Esophagus muscularis mucosa (tissue), 4 donors: ENCODE results near the gene ANO10.

Experiments used
- CTCF ChIP-seq, 3 experiments: fragments of 200-600 bp in 2 of 3; fragments of 450-650 bp in 1 of 3; sonication (generic) in 2 of 3; IDR thresholded peaks; one replicate each; pipeline ENCODE4 v1.5.1; 2017 to 2019; ENCODE audit warnings: antibody characterized with exemption in 3 of 3, mild to moderate bottlenecking in 2 of 3, moderate library complexity in 1 of 3
- EP300 ChIP-seq: sonication (generic); formaldehyde crosslinking; IDR thresholded peaks from one replicate; pipeline ENCODE4 v1.6.1; 2017; ENCODE audit warnings: antibody characterized with exemption
- POLR2A ChIP-seq: fragments of 450-650 bp; IDR thresholded peaks from one replicate; pipeline ENCODE4 v1.6.1; 2017; ENCODE audit warnings: antibody characterized with exemption, moderate library complexity, mild to moderate bottlenecking, low read depth

GRCh38 chr3:43612419-43612818 is 9.4 kb downstream of the ANO10 start:
- TF ChIP-seq EP300, result no peak
- no peak for TF ChIP-seq CTCF (IDR thresholded peaks at IDR 0.05)
- TF ChIP-seq POLR2A, result no peak
